Stomach smooth muscle (tissue), 2 donors: Measurements from ENCODE around the gene LRRC49.

Experiments used
- H3K27ac ChIP-seq: one replicate; pipeline ENCODE4 v1.7.0; 2013; ENCODE audit warnings: mild to moderate bottlenecking, low read length, inconsistent platforms
- H3K27me3 ChIP-seq, 2 donors: one replicate each; pipeline ENCODE4 v1.7.0; 2013; ENCODE audit warnings: low read length in 2 of 2; ENCODE audit not compliant: insufficient read depth in 2 of 2, control insufficient read depth in 1 of 2
- H3K36me3 ChIP-seq, 2 donors: one replicate each; pipeline ENCODE4 v1.7.0; 2013; ENCODE audit warnings: low read length in 2 of 2; ENCODE audit not compliant: control insufficient read depth in 2 of 2, insufficient read depth in 2 of 2
- H3K4me1 ChIP-seq: one replicate; pipeline ENCODE4 v1.7.0; 2013; ENCODE audit warnings: low read length; ENCODE audit not compliant: control insufficient read depth, insufficient read depth
- H3K4me3 ChIP-seq, 2 donors: one replicate each; pipeline ENCODE4 v1.7.0; 2013; ENCODE audit warnings: low read length in 2 of 2
- H3K9ac ChIP-seq, 2 donors: one replicate each; pipeline ENCODE4 v1.7.0; 2013; ENCODE audit warnings: low read length in 2 of 2, mild to moderate bottlenecking in 1 of 2
- H3K9me3 ChIP-seq, 2 donors: one replicate each; pipeline ENCODE4 v1.7.0; 2013; ENCODE audit warnings: low read length in 2 of 2; ENCODE audit not compliant: control insufficient read depth in 2 of 2
- donor health status: healthy.
- donor health status: Pancreatic carcinoma.

The LRRC49 gene

GRCh38 chr15:71091601-71092000, 199.0 kb downstream of the LRRC49 start:
- H3K36me3 ChIP-seq: no peaks in the 10 kb centered on the region
- H3K4me1 ChIP-seq: no peaks in the 10 kb centered on the region
- no peaks in the 10 kb centered on the region for H3K9me3 ChIP-seq
- H3K27ac ChIP-seq: no peak overlapping the region
- H3K4me3 ChIP-seq: no peak overlapping the region
- H3K9ac ChIP-seq: no peak overlapping the region
- H3K27me3 ChIP-seq: no peaks in the 10 kb centered on the region

GRCh38 chr15:71092056-71092600, 199.5 kb downstream of the LRRC49 start:
- H3K4me1 ChIP-seq: no peaks in the 10 kb centered on the region
- no peaks in the 10 kb centered on the region for H3K36me3 ChIP-seq
- H3K9me3 ChIP-seq: no peaks in the 10 kb centered on the region
- H3K27ac ChIP-seq: no peak overlapping the region
- H3K27me3 ChIP-seq: no peaks in the 10 kb centered on the region
- no peak overlapping the region for H3K9ac ChIP-seq
- no peak overlapping the region for H3K4me3 ChIP-seq

- Histone ChIP-seq H3K4me1 (no peaks in the 10 kb centered on the region), H3K36me3 (no peaks in the 10 kb centered on the region), H3K9me3 (no peaks in the 10 kb centered on the region), H3K27ac (no peak overlapping the region), H3K4me3 (no peak overlapping the region), H3K9ac (no peak overlapping the region), H3K27me3 (no peaks in the 10 kb centered on the region)
Observed at GRCh38 chr15:71093054-71094024, 200.7 kb downstream of the LRRC49 start.

GRCh38 chr15:71094137-71094536, 201.5 kb downstream of the LRRC49 start:
- Histone ChIP-seq H3K27me3 (no peaks in the 10 kb centered on the region), H3K27ac (no peak overlapping the region), H3K36me3 (no peaks in the 10 kb centered on the region), H3K9ac (no peak overlapping the region), H3K9me3 (no peaks in the 10 kb centered on the region), H3K4me3 (no peak overlapping the region), H3K4me1 (no peaks in the 10 kb centered on the region)

- Histone ChIP-seq H3K27ac (no peak overlapping the region), H3K4me3 (no peak overlapping the region)
Observed at GRCh38 chr15:71096676-71097075, 204.1 kb downstream of the LRRC49 start.

GRCh38 chr15:71097890-71098289, 205.3 kb downstream of the LRRC49 start:
- H3K27ac ChIP-seq: no peak overlapping the region
- H3K4me1 ChIP-seq: no peaks in the 10 kb centered on the region
- H3K4me3 ChIP-seq: no peak overlapping the region
- H3K9me3 ChIP-seq: no peaks in the 10 kb centered on the region
- no peak overlapping the region for H3K9ac ChIP-seq
- no peaks in the 10 kb centered on the region for H3K27me3 ChIP-seq
- H3K36me3 ChIP-seq: no peaks in the 10 kb centered on the region

More at GRCh38 chr15:71096676-71097075, 204.1 kb downstream of the LRRC49 start:
- no peak overlapping the region for H3K9ac ChIP-seq
- H3K36me3 ChIP-seq: no peaks in the 10 kb centered on the region
- no peaks in the 10 kb centered on the region for H3K4me1 ChIP-seq
- no peaks in the 10 kb centered on the region for H3K9me3 ChIP-seq
- H3K27me3 ChIP-seq: no peaks in the 10 kb centered on the region

- no peaks in the 10 kb centered on the region for H3K4me1 ChIP-seq
- H3K9ac ChIP-seq: no peak overlapping the region
- H3K4me3 ChIP-seq: no peak overlapping the region
- no peak overlapping the region for H3K27ac ChIP-seq
- H3K36me3 ChIP-seq: no peaks in the 10 kb centered on the region
- H3K27me3 ChIP-seq: no peaks in the 10 kb centered on the region
- H3K9me3 ChIP-seq: no peaks in the 10 kb centered on the region
Observed at GRCh38 chr15:71098920-71099319, 206.3 kb downstream of the LRRC49 start.
